ENCODE results near the gene PEX12.
"Not testable (repeated sequence)": the region's sequence is repeated elsewhere in the genome, so short reads cannot be mapped to it uniquely, and the experiment has no call there.

PEX12 gene

GRCh38 chr17:35537601-35538141, 40.7 kb downstream of the PEX12 start, which contains the start of gene SLFN12L:
Gene SLFN12L (minus strand): TSS chr17:35537678. CDS start chr17:35522364, 15,314 bp downstream.
- TF ChIP-seq, protein P1, sequence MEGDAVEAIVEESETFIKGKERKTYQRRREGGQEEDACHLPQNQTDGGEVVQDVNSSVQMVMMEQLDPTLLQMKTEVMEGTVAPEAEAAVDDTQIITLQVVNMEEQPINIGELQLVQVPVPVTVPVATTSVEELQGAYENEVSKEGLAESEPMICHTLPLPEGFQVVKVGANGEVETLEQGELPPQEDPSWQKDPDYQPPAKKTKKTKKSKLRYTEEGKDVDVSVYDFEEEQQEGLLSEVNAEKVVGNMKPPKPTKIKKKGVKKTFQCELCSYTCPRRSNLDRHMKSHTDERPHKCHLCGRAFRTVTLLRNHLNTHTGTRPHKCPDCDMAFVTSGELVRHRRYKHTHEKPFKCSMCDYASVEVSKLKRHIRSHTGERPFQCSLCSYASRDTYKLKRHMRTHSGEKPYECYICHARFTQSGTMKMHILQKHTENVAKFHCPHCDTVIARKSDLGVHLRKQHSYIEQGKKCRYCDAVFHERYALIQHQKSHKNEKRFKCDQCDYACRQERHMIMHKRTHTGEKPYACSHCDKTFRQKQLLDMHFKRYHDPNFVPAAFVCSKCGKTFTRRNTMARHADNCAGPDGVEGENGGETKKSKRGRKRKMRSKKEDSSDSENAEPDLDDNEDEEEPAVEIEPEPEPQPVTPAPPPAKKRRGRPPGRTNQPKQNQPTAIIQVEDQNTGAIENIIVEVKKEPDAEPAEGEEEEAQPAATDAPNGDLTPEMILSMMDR (conservative IDR thresholded peaks at IDR 0.05; ENCODE audit: low read depth, low read length), result no peak
- Histone ChIP-seq H3K4me1 (ENCODE audit: low read depth, poor library complexity, severe bottlenecking) (peaks cover 42% of the 10 kb centered on the region), H3K27ac (peak within 1 kb of the TSS; percentile 39; the same call in 1 of the 2 replicates)

DNA sequence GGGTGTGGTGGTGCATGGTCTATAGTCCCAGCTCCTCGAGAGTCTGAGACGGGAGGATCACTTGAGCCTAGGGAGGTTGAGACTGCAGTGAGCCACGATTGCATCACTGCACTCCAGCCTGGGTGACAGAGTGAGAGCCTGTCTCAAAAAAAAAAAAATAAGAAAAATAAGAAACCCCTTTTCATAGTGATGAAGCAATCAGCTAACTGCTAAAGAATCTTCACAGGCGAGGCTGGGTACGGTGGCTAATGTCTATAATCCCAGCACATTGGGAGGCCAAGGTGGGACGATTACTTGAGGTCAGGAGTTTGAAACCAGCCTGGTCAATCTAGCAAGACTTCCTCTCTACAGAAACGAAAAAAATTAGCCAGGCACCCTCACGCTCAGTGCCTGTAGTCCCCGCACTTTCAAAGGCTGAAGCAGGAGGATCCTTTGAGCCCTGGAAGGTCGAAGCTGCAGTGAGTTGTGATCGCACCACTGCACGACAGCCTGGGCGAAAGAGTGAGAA, 41.7 kb downstream of the PEX12 start:
- TF ChIP-seq, protein P1 (conservative IDR thresholded peaks at IDR 0.05; ENCODE audit: low read depth, low read length), result no peak
- H3K4me2 ChIP-seq, result no peak overlapping the region; the same call in 1 of the 2 replicates
- no peak overlapping the region for H3K9ac ChIP-seq
- no peaks in the 10 kb centered on the region for H3K27me3 ChIP-seq (ENCODE audit: insufficient read depth, low read depth)
- H2AFZ ChIP-seq (ENCODE audit: low read depth), result no peak overlapping the region
- no peak overlapping the region for H3K4me3 ChIP-seq (IDR thresholded peaks at IDR 0.05; ENCODE audit: insufficient read depth, low read depth, low read length)
- H3K27ac ChIP-seq, result no peak overlapping the region
- H3K79me2 ChIP-seq (ENCODE audit: insufficient read depth, low read depth), result no peaks in the 10 kb centered on the region
- peaks cover 42% of the 10 kb centered on the region for H3K4me1 ChIP-seq (ENCODE audit: low read depth, poor library complexity, severe bottlenecking)
- H4K20me1 ChIP-seq (ENCODE audit: insufficient read depth), result no peaks in the 10 kb centered on the region
- H3K36me3 ChIP-seq (ENCODE audit: insufficient read depth), result no peaks in the 10 kb centered on the region

More at GRCh38 chr17:35537601-35538141, 40.7 kb downstream of the PEX12 start, which contains the start of gene SLFN12L:
- Histone ChIP-seq H3K4me3 (IDR thresholded peaks at IDR 0.05; ENCODE audit: insufficient read depth, low read depth, low read length) (no peak within 1 kb of the TSS), H3K36me3 (ENCODE audit: insufficient read depth) (no peaks in the 10 kb centered on the region), H3K79me2 (ENCODE audit: insufficient read depth, low read depth) (no peaks in the 10 kb centered on the region), H2AFZ (ENCODE audit: low read depth) (peak within 1 kb of the TSS; percentile 30), H3K4me2 (peak within 1 kb of the TSS; percentile 40), H3K27me3 (ENCODE audit: insufficient read depth, low read depth) (no peaks in the 10 kb centered on the region), H3K9ac (no peak within 1 kb of the TSS), H4K20me1 (ENCODE audit: insufficient read depth) (no peaks in the 10 kb centered on the region)

GRCh38 chr17:35535406-35535805, 43.0 kb downstream of the PEX12 start:
- not testable (repeated sequence) for H3K36me3 ChIP-seq (ENCODE audit: insufficient read depth); H3K9ac ChIP-seq; H3K4me3 ChIP-seq (IDR thresholded peaks at IDR 0.05; ENCODE audit: insufficient read depth, low read depth, low read length); H3K4me2 ChIP-seq; H3K79me2 ChIP-seq (ENCODE audit: insufficient read depth, low read depth); H3K27me3 ChIP-seq (ENCODE audit: insufficient read depth, low read depth); H3K27ac ChIP-seq; H2AFZ ChIP-seq (ENCODE audit: low read depth); H4K20me1 ChIP-seq (ENCODE audit: insufficient read depth)
- peaks cover 35% of the 10 kb centered on the region for H3K4me1 ChIP-seq (ENCODE audit: low read depth, poor library complexity, severe bottlenecking)

DNA sequence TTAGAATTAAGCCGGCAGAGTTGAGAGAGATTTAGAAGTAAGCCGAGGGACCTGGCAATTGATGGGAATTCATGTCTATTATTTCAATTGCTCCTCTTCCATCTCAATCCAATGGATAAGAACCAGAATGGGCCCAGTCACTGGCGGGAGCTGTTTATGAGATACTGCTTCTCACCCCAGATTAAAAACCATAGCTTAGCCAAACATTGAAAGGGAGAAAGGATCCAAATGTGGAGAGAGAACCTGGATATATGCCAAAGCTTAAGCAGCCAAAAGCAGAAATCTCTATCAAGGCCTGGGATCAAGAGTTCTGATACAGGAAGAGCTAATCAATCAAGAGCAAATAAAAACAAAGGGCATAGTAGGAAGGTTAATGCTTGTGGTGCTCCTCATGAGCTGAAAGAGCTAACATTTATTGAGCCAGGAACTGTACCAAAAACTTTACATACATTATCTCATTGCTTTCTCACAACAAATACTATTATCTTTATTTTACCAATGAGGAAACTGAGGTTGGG, 43.7 kb downstream of the PEX12 start:
- Histone ChIP-seq H4K20me1 (ENCODE audit: insufficient read depth) (no peaks in the 10 kb centered on the region), H3K9ac (no peak overlapping the region), H2AFZ (ENCODE audit: low read depth) (no peak overlapping the region), H3K27ac (no peak overlapping the region), H3K79me2 (ENCODE audit: insufficient read depth, low read depth) (no peaks in the 10 kb centered on the region), H3K4me3 (IDR thresholded peaks at IDR 0.05; ENCODE audit: insufficient read depth, low read depth, low read length) (no peak overlapping the region), H3K36me3 (ENCODE audit: insufficient read depth) (no peaks in the 10 kb centered on the region), H3K27me3 (ENCODE audit: insufficient read depth, low read depth) (no peaks in the 10 kb centered on the region), H3K4me1 (ENCODE audit: low read depth, poor library complexity, severe bottlenecking) (peaks cover 35% of the 10 kb centered on the region), H3K4me2 (no peak overlapping the region)
- TF ChIP-seq, protein P1 (conservative IDR thresholded peaks at IDR 0.05; ENCODE audit: low read depth, low read length), result no peak

DNA sequence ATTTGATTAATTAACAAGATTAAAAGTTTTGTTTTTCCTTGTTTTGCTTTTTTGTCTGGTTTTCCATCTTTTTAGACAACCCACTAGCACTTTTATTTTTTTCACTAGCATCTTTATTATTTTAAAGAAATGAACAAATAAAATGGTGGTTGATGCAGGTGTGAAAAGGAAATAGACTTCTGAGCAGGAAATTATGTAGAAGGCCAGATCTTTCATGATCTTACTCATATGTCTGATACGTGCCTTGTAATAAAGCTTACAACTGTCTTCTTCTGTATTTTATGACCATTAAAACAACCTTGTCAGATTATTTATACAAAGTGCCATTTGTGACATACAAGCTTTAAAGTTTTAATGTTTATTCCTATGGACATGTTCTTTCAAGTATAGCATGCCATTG, 47.2 kb downstream of the PEX12 start:
- Histone ChIP-seq H3K9ac (no peak overlapping the region), H3K27me3 (ENCODE audit: insufficient read depth, low read depth) (no peaks in the 10 kb centered on the region), H4K20me1 (ENCODE audit: insufficient read depth) (no peaks in the 10 kb centered on the region), H3K4me3 (IDR thresholded peaks at IDR 0.05; ENCODE audit: insufficient read depth, low read depth, low read length) (no peak overlapping the region), H3K4me1 (ENCODE audit: low read depth, poor library complexity, severe bottlenecking) (peaks cover 12% of the 10 kb centered on the region), H3K27ac (no peak overlapping the region), H3K4me2 (no peak overlapping the region), H3K36me3 (ENCODE audit: insufficient read depth) (no peaks in the 10 kb centered on the region), H3K79me2 (ENCODE audit: insufficient read depth, low read depth) (no peaks in the 10 kb centered on the region), H2AFZ (ENCODE audit: low read depth) (no peak overlapping the region)
- TF ChIP-seq, protein P1 (conservative IDR thresholded peaks at IDR 0.05; ENCODE audit: low read depth, low read length), result no peak
